Fibroblast of the conjunctiva (primary cell): ENCODE results near the gene CELF3.
"Not testable (repeated sequence)": the region's sequence is repeated elsewhere in the genome, so short reads cannot be mapped to it uniquely, and the experiment has no call there.

ENCODE experiments used
- DNase-seq: peaks from one replicate; pipeline ENCODE4 v3.0.0-alpha.2; 2010; ENCODE audit warnings: low read depth

The CELF3 gene

DNA sequence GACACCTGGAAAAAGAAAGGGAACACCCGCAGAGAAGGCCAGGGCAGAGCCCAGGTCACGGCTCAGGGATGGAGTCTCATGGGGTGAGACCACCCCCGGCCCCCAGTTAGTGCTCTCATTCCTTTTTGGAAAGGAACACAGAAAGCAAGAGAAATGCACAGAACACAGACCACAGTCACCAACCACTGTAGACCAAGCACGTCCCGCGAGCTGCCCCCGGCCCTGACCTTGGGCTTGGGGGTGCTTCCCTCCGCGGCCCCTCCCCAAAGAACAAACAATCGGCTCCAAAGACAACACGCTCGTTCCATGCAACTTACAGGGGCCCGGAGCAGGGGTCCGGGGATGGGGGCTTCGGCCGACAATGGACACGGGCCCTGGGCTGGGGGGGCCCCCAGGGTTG lies 12.8 kb downstream of the CELF3 start:
- DNase-seq: no peak

DNA sequence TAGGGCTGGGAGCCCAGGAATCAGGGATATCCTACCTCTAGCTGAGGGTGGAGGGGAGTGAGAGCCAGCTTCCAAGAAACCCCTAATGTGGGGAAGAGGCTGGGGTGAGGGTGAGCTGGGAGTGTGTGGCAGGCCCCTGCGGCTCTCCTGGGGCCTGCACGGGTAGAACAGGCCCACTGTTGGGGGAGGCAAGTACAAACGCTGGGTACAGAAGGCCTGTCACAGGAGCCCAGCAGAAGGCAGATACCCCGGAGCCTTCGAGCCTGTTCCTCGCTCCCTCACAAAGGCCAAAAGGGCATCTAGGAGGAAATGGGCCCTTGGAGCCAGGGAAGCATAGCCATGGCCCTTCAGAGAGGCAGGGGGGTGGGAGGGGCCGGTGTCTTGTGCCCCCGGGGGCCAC lies 13.7 kb downstream of the CELF3 start:
- DNase-seq: no peak

DNA sequence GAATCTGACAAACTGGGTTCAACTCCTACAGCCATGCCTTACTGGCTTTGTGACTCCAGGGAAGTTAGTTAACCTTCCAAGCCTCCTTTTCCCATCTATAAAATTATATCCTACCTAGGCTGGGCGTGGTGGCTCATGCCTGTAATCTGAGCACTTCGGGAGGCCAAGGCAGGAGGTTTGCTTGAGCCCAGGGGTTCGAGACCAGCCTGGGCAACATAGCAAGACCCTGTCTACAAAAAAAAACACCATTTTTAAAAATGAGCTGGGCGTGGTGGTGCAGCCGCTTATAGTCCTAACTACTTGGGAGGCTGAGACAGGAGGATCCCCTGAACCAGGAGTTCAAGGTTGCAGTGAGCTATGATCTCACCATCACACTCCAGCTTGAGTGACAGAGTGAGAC lies 15.1 kb downstream of the CELF3 start:
- no peak for DNase-seq

- peak; percentile 20 for DNase-seq
These were observed 23.4 kb downstream of the CELF3 start for GRCh38 chr1:151693057-151693651.

DNA sequence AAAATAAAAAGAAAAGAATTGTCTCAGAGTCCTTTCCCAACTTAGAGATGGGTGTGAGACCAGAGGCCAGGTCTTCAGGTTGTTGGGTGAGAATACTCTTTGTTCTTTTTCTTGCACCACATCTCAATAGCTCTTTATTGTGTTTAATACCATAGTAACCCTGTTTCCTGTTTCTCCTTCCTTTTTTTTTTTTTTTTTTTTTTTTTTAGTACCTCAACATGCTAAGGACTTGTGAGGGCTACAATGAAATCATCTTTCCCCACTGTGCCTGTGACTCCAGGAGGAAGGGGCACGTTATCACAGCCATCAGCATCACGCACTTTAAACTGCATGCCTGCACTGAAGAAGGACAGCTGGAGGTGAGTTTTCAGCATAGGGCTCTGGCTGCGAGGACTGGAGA lies 24.4 kb downstream of the CELF3 start:
- DNase-seq: no peak

GRCh38 chr1:151689494-151689893 lies 27.1 kb downstream of the CELF3 start:
- DNase-seq: no peak

DNA sequence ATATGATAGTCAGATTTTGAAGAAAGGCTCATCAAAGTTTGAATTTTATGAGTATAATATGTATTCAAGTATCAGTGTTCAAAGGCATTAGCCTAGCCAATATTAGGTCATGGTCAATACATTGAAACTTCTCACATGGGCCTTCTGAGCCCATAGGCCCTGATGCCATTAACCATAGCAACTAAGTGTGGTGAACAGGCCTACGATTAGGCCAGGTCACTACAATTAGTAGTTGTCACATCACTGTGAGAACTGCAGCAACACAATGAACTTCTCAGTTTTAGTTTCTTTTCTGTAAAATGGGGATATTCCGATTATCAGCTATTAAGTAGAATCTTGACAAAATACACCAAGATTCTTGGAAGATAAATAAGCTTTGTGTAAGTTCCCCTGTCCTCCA lies 30.0 kb downstream of the CELF3 start:
- no peak for DNase-seq

DNA sequence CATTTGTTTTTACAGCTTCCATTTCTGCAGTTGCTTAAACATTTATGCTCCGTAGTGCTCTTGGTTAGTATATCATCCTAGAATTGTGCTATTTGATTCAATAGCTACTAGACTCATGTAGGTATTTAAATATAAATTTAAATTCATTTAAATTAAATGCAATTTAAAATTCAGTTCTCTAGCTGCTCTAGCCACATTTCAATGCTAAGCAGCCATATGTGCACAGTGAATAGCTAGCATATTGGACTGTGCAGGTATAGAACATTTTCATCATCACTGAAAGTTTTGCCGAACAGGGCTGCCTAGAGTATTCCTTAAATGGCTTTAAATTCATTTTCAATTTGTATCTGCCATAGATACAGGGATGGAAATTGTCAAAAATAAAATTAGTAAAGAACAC lies 32.5 kb downstream of the CELF3 start:
- no peak for DNase-seq

DNA sequence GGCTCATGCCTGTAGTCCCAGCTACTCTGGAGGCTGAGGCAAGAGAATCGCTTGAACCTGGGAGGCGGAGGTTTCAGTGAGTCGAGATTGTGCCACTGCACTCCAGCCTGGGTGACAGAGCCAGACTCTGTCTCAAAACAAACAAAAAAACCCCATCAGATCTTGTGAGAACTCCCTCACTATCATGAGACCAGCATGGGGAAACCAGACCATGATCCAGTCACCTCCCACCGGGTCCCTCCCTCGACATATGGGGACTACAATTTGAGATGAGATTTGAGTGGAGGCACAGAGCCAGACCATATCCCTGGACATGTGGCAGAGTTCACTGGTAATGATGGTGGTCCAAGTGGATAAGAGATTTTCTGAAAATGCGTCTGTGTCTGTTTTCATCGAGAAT lies 33.7 kb downstream of the CELF3 start:
- not testable (repeated sequence) for DNase-seq

GRCh38 chr1:151681923-151682322 lies 34.7 kb downstream of the CELF3 start:
- no peak for DNase-seq

DNA sequence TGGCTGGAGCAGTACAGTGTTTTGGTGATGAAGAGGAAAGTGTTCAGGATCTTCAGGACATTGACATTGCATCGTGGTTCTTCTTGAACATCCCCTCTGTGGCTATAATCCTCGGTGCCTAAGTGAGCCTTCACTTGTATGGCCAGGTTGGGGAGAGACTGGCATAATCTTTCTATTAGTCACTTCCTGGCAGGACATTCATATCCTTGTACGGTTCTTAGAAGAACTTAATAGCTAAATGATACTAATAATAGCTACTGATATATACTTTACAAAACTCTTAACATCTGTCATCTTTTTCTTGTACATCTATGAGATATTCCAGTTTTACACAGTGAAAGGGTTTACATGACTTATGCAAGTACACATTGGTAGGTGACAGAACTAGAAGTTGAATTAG lies 35.8 kb downstream of the CELF3 start:
- DNase-seq: peak; percentile 61

- no peak for DNase-seq
These were observed 36.2 kb downstream of the CELF3 start for GRCh38 chr1:151680391-151680790.

- no peak for DNase-seq
These were observed 43.2 kb downstream of the CELF3 start for GRCh38 chr1:151673407-151673806.

DNA sequence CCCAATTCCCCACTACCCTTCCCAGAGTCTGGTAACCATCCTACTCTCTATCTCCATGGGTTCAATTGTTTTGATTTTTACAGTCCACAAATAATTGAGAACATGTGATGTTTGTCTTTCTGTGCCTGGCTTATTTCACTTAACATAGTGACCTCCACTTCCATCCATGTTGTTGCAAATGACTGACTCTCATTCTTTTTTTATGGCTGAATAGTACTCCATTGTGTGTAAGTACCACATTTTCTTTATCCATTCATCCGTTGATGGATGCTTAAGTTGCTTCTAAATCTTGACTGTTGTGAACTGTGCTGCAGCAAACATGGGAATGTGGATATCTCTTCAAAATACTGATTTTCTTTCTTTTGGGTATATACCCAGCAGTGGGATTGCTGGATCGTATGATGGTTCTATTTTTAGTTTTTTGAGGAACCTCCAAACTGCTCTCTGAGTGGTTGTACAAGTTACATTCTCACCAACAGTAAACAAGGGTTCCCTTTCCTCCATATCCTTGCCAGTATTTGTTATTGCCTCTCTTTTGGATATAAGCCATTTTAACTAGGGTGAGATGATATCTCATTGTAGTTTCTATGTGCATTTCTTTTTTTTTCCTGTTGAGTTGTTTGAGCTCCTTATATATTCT lies 46.4 kb downstream of the CELF3 start:
- not testable (repeated sequence) for DNase-seq

GRCh38 chr1:151668090-151668489 lies 48.5 kb downstream of the CELF3 start:
- DNase-seq: no peak

- DNase-seq: no peak
These were observed 54.9 kb downstream of the CELF3 start for GRCh38 chr1:151661751-151662150.

- no peak for DNase-seq
These were observed 61.2 kb downstream of the CELF3 start for GRCh38 chr1:151655371-151655770.

- peak; percentile 5 for DNase-seq
These were observed 63.2 kb downstream of the CELF3 start for GRCh38 chr1:151653397-151653796.
